ENCODE measurements around the gene SDHAF3. TPM values are rescaled to one million over a fixed set of nuclear protein-coding genes. Genes with fewer than 3 reads are reported as not detected.
"Not testable (repeated sequence)": the region's sequence is repeated elsewhere in the genome, so short reads cannot be mapped to it uniquely, and the experiment has no call there.

The SDHAF3 gene
- total RNA-seq, 1 experiment from 2014 or later = 25.0 TPM

DNA sequence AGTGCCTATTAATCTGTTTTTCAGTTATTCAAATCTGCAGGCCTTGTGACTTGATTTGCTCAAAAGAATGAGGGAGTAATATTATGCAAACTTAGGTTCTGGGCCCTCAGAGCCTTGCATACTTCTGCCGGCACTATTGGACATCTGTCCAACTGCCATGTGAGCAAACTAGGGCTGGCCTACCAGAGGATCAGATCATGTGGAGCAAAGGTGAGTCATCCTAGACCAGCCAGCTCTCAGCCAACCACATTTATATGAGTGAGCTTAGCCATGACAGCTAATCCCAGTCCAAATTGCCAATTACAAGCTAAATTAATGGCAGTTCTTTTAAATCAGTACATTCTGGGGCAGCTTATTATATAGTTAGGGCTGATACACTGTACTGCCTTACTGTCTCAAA, 69.6 kb downstream of the SDHAF3 start:
- no peak overlapping the region for H3K4me3 ChIP-seq (replicated peaks in 1 of 2; ENCODE audit: low read depth in 1 of 2, low read length in 2 of 2)
- TF ChIP-seq REST (IDR thresholded peaks at IDR 0.05; ENCODE audit: low read depth) (no peak), TCF7L2 (IDR thresholded peaks at IDR 0.05; ENCODE audit: borderline replicate concordance, extremely low read depth, insufficient read depth, insufficient read length) (no peak), ZBTB33 (IDR thresholded peaks at IDR 0.05; ENCODE audit: extremely low read depth, insufficient replicate concordance, low read length) (no peak), EGR1 (IDR thresholded peaks at IDR 0.05; ENCODE audit: low read depth) (no peak)
- 0 out of 4 replicates have a peak, but pooled peaks cover 0 to 4% of the 10 kb centered on the region in 2 experiments for H3K36me3 ChIP-seq (ENCODE audit: control insufficient read depth in 1 of 2, insufficient read depth in 2 of 2, low read length in 2 of 2)
- ATAC-seq (peak; percentile 46; the same call in 1 of the 2 replicates), DNase-seq (ENCODE audit: low read depth, low spot score) (no peak)
- H4K20me1 ChIP-seq (ENCODE audit: insufficient read depth) = no peaks in the 10 kb centered on the region
- no peak overlapping the region for H3K4me2 ChIP-seq (ENCODE audit: low read length)
- intact Hi-C loops (cut with micrococcal nuclease) = loop anchor here (10.0 kb wide), 1 partner anchor 1472 kb away; no protein-coding TSS in a partner anchor
- ChIA-PET CTCF (no interaction called here), POLR2A (no interaction called here), RAD21 (ENCODE audit: low non-redundant PET in 1 of 2, low total read pairs in 2 of 2, uncharacterized antibody in 2 of 2, unreplicated experiment in 2 of 2) (no interaction called here)
- no peaks in the 10 kb centered on the region for H3K9me3 ChIP-seq (ENCODE audit: control insufficient read depth in 1 of 2, insufficient read depth in 1 of 2, low read depth in 1 of 2, low read length in 2 of 2)
- no peak overlapping the region for H2AFZ ChIP-seq (ENCODE audit: low read depth, low read length, poor library complexity, severe bottlenecking)
- H3K9me2 ChIP-seq (ENCODE audit: insufficient read depth) = no peaks in the 10 kb centered on the region
- no peak overlapping the region for H3K9ac ChIP-seq (ENCODE audit: low read length)
- H3K4me1 ChIP-seq (ENCODE audit: control insufficient read depth in 1 of 2, insufficient read depth in 2 of 2, low read length in 2 of 2) = no peaks in the 10 kb centered on the region
- no TSS peak for BruUV-seq (replicated peaks)
- H3K27ac ChIP-seq (ENCODE audit: low read depth, low read length) = no peak overlapping the region
- H3K79me2 ChIP-seq (ENCODE audit: insufficient read depth, low read length) = no peaks in the 10 kb centered on the region
- no peaks in the 10 kb centered on the region for H3K27me3 ChIP-seq (ENCODE audit: insufficient read depth, low read length)

DNA sequence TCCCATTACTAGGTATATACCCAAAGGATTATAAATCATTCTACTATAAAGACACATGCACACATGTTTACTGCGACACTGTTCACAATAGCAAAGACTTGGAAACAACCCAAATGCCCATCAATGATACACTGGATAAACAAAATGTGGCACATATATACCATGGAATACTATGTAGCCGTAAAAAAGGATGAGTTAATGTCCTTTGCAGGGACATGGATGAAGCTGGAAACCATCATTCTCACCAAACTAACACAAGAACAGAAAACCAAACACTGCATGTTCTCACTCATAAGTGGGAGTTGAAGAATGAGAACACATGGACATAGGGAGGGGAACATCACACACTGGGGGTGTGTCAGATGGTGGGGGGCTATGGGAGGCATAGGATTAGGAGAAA, 78.7 kb downstream of the SDHAF3 start:
- H3K27ac ChIP-seq (ENCODE audit: low read depth, low read length); H3K9me2 ChIP-seq (ENCODE audit: insufficient read depth); H3K79me2 ChIP-seq (ENCODE audit: insufficient read depth, low read length); H3K4me3 ChIP-seq (replicated peaks in 1 of 2; ENCODE audit: low read depth in 1 of 2, low read length in 2 of 2); H3K9ac ChIP-seq (ENCODE audit: low read length); DNase-seq (ENCODE audit: low read depth, low spot score); RAD21 ChIA-PET (ENCODE audit: low non-redundant PET in 1 of 2, low total read pairs in 2 of 2, uncharacterized antibody in 2 of 2, unreplicated experiment in 2 of 2); intact Hi-C loops (cut with micrococcal nuclease); ATAC-seq; H3K36me3 ChIP-seq (ENCODE audit: control insufficient read depth in 1 of 2, insufficient read depth in 2 of 2, low read length in 2 of 2); H3K9me3 ChIP-seq (ENCODE audit: control insufficient read depth in 1 of 2, insufficient read depth in 1 of 2, low read depth in 1 of 2, low read length in 2 of 2); H3K4me1 ChIP-seq (ENCODE audit: control insufficient read depth in 1 of 2, insufficient read depth in 2 of 2, low read length in 2 of 2); BruUV-seq (replicated peaks); POLR2A ChIA-PET; H2AFZ ChIP-seq (ENCODE audit: low read depth, low read length, poor library complexity, severe bottlenecking); H4K20me1 ChIP-seq (ENCODE audit: insufficient read depth); H3K27me3 ChIP-seq (ENCODE audit: insufficient read depth, low read length); H3K4me2 ChIP-seq (ENCODE audit: low read length): not testable (repeated sequence)
- CTCF ChIA-PET = interaction anchor here (0.6 kb wide), 1 partner anchor 17 kb away, joined by 3 read pairs; no protein-coding TSS in a partner anchor

All from HCT116 (cell line).